ENCODE data around the gene ABHD1.

DNA sequence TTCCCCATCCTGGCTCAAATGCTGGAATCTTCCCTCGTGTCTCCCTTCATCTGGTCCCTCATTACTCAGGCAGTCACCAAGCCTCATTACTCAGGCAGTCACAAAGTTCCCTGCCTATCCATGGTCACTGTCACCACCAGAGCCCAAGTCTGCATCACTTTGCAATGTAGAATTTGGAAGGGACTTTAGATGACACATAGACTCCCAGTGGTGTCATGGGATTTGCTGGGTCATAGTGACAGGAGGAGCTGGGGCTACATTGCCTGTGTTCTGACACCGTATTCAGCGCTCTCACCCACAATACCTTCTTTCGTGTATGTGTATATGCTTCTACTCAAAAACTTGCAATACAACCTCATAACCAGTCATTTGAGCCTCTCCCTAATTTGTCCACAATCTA, 47.3 kb upstream of the ABHD1 start:
- TF ChIP-seq, protein P1, sequence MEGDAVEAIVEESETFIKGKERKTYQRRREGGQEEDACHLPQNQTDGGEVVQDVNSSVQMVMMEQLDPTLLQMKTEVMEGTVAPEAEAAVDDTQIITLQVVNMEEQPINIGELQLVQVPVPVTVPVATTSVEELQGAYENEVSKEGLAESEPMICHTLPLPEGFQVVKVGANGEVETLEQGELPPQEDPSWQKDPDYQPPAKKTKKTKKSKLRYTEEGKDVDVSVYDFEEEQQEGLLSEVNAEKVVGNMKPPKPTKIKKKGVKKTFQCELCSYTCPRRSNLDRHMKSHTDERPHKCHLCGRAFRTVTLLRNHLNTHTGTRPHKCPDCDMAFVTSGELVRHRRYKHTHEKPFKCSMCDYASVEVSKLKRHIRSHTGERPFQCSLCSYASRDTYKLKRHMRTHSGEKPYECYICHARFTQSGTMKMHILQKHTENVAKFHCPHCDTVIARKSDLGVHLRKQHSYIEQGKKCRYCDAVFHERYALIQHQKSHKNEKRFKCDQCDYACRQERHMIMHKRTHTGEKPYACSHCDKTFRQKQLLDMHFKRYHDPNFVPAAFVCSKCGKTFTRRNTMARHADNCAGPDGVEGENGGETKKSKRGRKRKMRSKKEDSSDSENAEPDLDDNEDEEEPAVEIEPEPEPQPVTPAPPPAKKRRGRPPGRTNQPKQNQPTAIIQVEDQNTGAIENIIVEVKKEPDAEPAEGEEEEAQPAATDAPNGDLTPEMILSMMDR (IDR thresholded peaks at IDR 0.05): no peak
- TF ChIP-seq POLR2AphosphoS5 (IDR thresholded peaks at IDR 0.05): no peak

Data from breast epithelium (tissue), 3 donors.